Glutamatergic neuron (in vitro differentiated cells): Measurements from ENCODE around the gene TCF7L2. TPM values are rescaled to one million over a fixed set of nuclear protein-coding genes. Genes with fewer than 3 reads are reported as not detected.

Experiments
- DNase-seq: peaks from one replicate; pipeline ENCODE4 v3.0.0; 2022
- H3K27ac Mint-ChIP-seq: one replicate; pipeline ENCODE4 v1.8.0; 2020; ENCODE audit warnings: mild to moderate bottlenecking, mixed read lengths, inconsistent platforms; ENCODE audit not compliant: unreplicated experiment
- H3K27me3 Mint-ChIP-seq: one replicate; pipeline ENCODE4 v1.8.0; 2020; ENCODE audit warnings: mild to moderate bottlenecking, moderate library complexity, mixed read lengths, inconsistent platforms; ENCODE audit not compliant: unreplicated experiment
- H3K36me3 Mint-ChIP-seq: one replicate; pipeline ENCODE4 v1.8.0; 2020; ENCODE audit warnings: mild to moderate bottlenecking, mixed read lengths, inconsistent platforms; ENCODE audit not compliant: unreplicated experiment
- H3K4me1 Mint-ChIP-seq: one replicate; pipeline ENCODE4 v1.8.0; 2020; ENCODE audit warnings: mild to moderate bottlenecking, low read depth, mixed read lengths, inconsistent platforms; ENCODE audit not compliant: unreplicated experiment
- H3K4me3 Mint-ChIP-seq: one replicate; pipeline ENCODE4 v1.8.0; 2020; ENCODE audit warnings: mild to moderate bottlenecking, mixed read lengths, inconsistent platforms; ENCODE audit not compliant: unreplicated experiment
- H3K9me3 Mint-ChIP-seq: one replicate; pipeline ENCODE4 v1.8.0; 2020; ENCODE audit warnings: mild to moderate bottlenecking, moderate library complexity, mixed read lengths, inconsistent platforms; ENCODE audit not compliant: unreplicated experiment
- CTCF ChIP-seq: fragments of 200-600 bp; sonication (generic); IDR thresholded peaks from one replicate; pipeline ENCODE4 v1.5.0; 2021; ENCODE audit not compliant: partially characterized antibody, unreplicated experiment
- total RNA-seq: library from RNA; stranded (reverse); fragmentation: NEBNext Ultra II Directional; extraction: Animal tissue kit (Norgen Biotek cat#: 25700); gene quantifications from one replicate; pipeline ENCODE4 v1.2.1, GENCODE V29; 2021; ENCODE audit not compliant: unreplicated experiment

The TCF7L2 gene
- total RNA-seq, 1 donor from 2014 or later: 5.0 TPM

GRCh38 chr10:113176652-113177155 lies 226.7 kb downstream of the TCF7L2 start:
- no peaks in the 10 kb centered on the region for H3K36me3 Mint-ChIP-seq
- no peaks in the 10 kb centered on the region for H3K9me3 Mint-ChIP-seq
- no peak for DNase-seq
- no peak for TF ChIP-seq CTCF
- peaks cover 5% of the 10 kb centered on the region for H3K4me1 Mint-ChIP-seq
- H3K4me3 Mint-ChIP-seq: no peak overlapping the region
- H3K27ac Mint-ChIP-seq: no peak overlapping the region
- peaks cover 2% of the 10 kb centered on the region for H3K27me3 Mint-ChIP-seq

- DNase-seq: no peak
- Mint-ChIP-seq H3K9me3 (no peaks in the 10 kb centered on the region), H3K27me3 (peaks cover 2% of the 10 kb centered on the region), H3K27ac (no peak overlapping the region), H3K4me1 (peaks cover 5% of the 10 kb centered on the region), H3K36me3 (no peaks in the 10 kb centered on the region), H3K4me3 (no peak overlapping the region)
- no peak for TF ChIP-seq CTCF
Measured at GRCh38 chr10:113177156-113177935, 227.3 kb downstream of the TCF7L2 start.

GRCh38 chr10:113177936-113178335 lies 227.9 kb downstream of the TCF7L2 start:
- no peak overlapping the region for H3K4me3 Mint-ChIP-seq
- peaks cover 5% of the 10 kb centered on the region for H3K4me1 Mint-ChIP-seq
- no peaks in the 10 kb centered on the region for H3K36me3 Mint-ChIP-seq
- no peaks in the 10 kb centered on the region for H3K9me3 Mint-ChIP-seq
- H3K27ac Mint-ChIP-seq: no peak overlapping the region
- H3K27me3 Mint-ChIP-seq: peaks cover 2% of the 10 kb centered on the region
- DNase-seq: no peak
- TF ChIP-seq CTCF: no peak

GRCh38 chr10:113178771-113179170 lies 228.7 kb downstream of the TCF7L2 start:
- peaks cover 2% of the 10 kb centered on the region for H3K27me3 Mint-ChIP-seq
- H3K27ac Mint-ChIP-seq: no peak overlapping the region
- peaks cover 2% of the 10 kb centered on the region for H3K9me3 Mint-ChIP-seq
- no peak overlapping the region for H3K4me3 Mint-ChIP-seq
- no peak for DNase-seq
- H3K4me1 Mint-ChIP-seq: peaks cover 5% of the 10 kb centered on the region
- H3K36me3 Mint-ChIP-seq: no peaks in the 10 kb centered on the region
- no peak for TF ChIP-seq CTCF

- H3K4me3 Mint-ChIP-seq: no peak overlapping the region
- TF ChIP-seq CTCF: no peak
Measured at GRCh38 chr10:113179265-113179664, 229.2 kb downstream of the TCF7L2 start.

More at GRCh38 chr10:113179265-113179664, 229.2 kb downstream of the TCF7L2 start:
- DNase-seq: no peak
- no peaks in the 10 kb centered on the region for H3K36me3 Mint-ChIP-seq
- no peak overlapping the region for H3K27ac Mint-ChIP-seq
- peaks cover 5% of the 10 kb centered on the region for H3K4me1 Mint-ChIP-seq
- peaks cover 5% of the 10 kb centered on the region for H3K9me3 Mint-ChIP-seq
- peaks cover 2% of the 10 kb centered on the region for H3K27me3 Mint-ChIP-seq
